Subcutaneous adipose tissue (tissue), 4 donors: Measurements from ENCODE around the gene SAMD4B. TPM values are rescaled to one million over a fixed set of nuclear protein-coding genes. Genes with fewer than 3 reads are reported as not detected.

Source experiments
- CTCF ChIP-seq: fragments of 450-650 bp; IDR thresholded peaks from one replicate; pipeline ENCODE4 v1.5.1; 2016; ENCODE audit warnings: low read depth, mild to moderate bottlenecking, control low read depth, antibody characterized with exemption, moderate library complexity
- total RNA-seq, 4 donors: library from RNA; depleted of rRNA; stranded (reverse); fragments of >200 nt; gene quantifications; one replicate each; pipeline ENCODE4 v1.1.0, GENCODE V29; 2016

Gene SAMD4B
- total RNA-seq, 4 donors from 2014 or later: 45.9 to 83.8 (median 49.4) TPM

GRCh38 chr19:39384839-39385568 lies 42.8 kb downstream of the SAMD4B start:
- TF ChIP-seq CTCF: no peak

GRCh38 chr19:39385629-39386411 lies 43.6 kb downstream of the SAMD4B start:
- TF ChIP-seq CTCF: no peak

- TF ChIP-seq CTCF: no peak
Observed at GRCh38 chr19:39386557-39386956, 44.3 kb downstream of the SAMD4B start.

- no peak for TF ChIP-seq CTCF
Observed at GRCh38 chr19:39388657-39389056, 46.4 kb downstream of the SAMD4B start.

- no peak for TF ChIP-seq CTCF
Observed at GRCh38 chr19:39389631-39390414, 47.6 kb downstream of the SAMD4B start.

GRCh38 chr19:39390451-39390750 lies 48.2 kb downstream of the SAMD4B start:
- TF ChIP-seq CTCF: no peak
